ENCODE measurements around the gene THBS3. TPM values are rescaled to one million over a fixed set of nuclear protein-coding genes. Genes with fewer than 3 reads are reported as not detected.
"Not testable (repeated sequence)": the region's sequence is repeated elsewhere in the genome, so short reads cannot be mapped to it uniquely, and the experiment has no call there.

The THBS3 gene
- 15.9 and 16.2 TPM in 2 replicates for total RNA-seq

DNA sequence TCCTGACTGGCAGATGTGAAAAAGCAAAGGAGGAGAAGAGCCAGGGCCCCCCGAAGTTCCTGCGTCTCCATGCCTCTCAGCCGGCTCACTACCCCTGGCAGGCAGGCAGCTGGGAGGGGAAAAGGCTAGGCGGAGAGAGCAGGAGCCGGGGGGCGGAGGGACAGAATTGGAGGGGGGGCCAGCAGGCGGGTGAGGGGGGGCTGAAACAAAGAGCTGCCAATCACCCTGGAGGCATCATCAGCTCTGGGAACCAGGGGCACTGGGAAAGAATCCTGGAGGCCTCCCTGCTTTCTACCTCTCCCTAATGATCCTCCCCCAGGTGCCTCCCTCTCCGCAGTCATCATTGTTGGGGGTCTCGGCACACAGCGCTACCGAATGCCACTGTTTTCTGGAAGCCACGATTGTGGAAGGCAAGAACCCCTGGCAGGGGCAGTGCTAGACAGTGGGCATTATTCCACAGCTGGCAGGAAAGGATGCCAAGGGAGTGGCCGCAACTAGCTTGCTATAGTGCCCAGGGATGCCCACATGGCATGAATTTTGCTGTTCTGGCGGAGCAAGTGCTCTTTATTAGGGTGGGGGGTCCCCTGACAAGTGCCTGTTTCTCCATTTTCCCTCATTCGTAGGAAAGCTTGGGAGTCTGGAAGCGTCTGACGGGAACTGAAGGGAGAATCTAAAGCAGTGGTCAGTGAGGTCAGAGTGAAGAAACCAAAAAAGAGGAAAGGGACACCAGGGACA lies at the start of gene THBS3:
THBS3 (minus strand) TSS at position 92 of the 735 bp plus-strand sequence; CDS start at position 71, 21 bp downstream.
- DNase-seq = peak; percentile 47

DNA sequence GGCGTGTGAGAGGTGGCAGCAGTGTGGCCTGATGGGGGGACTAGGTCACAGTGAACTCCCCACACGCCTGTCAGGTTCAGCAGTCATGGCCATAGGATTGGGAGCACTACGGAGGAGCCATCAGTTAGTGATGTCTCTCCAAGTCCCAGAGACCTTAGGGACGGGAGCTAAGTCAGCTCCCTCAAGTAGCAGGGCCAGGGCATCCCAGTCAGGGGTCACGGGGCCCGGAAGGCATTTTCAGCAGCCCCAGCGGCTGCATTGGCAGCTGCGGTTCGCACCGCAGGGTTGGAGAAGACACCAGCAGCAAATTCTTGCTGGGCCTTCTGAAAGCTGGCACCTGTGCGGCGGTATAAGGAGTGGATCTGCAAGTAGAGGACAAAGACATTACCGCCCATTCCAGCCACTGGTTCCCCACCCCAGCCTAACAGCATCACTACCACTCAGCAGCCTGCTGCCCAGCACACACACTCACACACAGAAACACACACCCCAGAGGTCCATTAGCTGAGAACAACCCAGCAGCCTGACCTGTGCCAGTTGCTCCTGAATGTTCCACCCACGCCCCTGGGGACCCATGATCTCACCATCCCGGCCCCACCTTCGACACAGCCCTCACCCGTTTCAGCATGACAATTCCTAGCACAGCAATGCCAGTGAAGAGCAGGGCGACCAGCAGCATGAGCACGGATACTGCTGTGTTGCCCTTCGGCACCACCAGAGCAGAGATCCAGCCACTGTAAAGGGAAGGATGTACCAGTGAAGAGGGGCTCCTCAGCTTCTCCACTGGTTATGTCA lies 48.6 kb upstream of the THBS3 start:
- DNase-seq = no peak

DNA sequence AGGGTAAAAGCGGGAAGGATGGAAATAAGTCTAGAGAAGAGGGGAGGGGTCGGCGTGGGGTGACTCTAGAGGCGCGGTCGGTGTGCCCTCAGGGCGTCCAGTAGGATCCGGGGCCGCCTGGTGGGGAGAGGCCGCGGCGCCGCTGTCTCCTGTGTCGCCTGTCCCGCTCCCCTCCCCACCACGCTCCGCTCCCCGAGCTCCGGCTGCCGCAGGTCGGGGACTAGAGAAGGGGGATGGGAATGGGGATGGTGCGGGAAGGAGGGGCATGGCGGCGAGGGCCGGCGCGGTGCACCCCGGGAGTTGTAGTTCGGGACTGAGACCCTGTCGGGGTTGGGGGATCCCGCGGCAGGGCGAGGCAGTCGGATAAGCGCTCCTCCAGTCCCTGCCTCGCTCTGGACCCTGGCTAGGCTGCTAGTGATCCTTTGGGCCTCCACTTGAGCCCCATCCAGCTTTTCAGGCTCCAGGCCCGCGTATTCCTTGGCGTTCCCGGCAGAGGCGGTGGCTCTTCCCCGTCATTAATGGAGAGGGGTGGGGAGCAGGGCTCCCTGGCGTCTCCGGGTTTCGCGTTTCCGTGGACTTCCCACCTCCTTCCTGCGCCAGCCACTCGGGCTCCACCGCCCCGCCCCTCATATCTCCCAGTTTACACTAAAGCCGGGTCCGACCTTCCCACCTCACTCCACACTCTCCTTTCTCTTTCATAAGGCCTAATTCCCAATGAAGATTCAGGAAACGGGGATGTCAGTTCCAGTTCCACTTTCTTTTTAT lies 47.7 kb upstream of the THBS3 start, which contains the start of gene ENTREP3:
ENTREP3 (minus strand) TSS at position 241 of the 765 bp plus-strand sequence. CDS start 606 bp downstream, outside the sequence.
- peak; percentile 89 for DNase-seq

DNA sequence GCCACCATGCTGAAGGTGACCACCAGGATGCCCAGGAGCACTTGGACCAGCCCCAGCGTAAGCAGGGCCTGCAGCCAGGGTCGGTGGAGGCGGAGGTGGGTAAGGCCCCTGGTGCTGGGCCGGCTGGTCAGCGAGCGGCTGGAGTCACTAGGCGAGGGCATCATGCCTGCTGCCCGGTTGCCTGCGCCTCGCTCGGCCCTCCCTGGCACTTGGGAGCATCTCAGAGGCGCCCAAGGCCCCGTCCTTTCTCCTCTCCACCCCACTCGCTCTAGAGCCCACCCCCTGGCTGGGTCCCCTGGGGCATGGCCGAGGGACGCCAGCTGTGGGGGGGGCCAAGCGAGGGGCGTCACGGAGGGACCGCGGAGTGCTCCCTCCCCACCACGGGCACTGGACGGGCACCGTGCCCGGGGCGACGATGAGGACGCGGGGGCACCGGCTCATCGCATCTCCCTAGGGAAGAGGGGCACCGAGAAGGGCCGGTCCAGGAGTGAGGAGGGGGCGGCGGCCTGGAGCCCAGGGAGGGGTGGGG lies 47.1 kb upstream of the THBS3 start:
- DNase-seq = peak; percentile 35

DNA sequence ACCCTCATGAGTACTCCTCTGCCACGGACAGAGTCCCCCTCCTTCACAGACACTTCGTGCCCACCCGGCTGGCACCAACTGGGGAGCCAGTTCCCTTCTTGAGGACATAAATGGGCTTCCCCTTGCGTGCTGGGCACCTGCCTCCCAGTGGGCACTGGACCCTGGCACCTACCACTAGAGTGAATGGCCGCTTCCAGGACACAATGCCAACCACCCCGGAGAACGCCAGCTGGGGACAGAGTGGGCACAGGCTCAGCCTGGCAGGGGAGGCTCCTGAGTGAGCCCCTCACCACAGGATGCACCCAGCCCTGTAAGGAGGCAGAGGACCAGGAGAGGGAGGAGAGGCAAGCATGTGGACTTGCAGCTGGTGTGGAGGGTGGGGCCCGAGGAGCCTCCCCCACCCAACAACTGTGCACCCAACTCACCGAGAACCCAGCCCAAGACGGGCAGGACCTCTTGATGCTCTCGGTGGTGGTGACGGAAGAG lies 46.6 kb upstream of the THBS3 start:
- no peak for DNase-seq

DNA sequence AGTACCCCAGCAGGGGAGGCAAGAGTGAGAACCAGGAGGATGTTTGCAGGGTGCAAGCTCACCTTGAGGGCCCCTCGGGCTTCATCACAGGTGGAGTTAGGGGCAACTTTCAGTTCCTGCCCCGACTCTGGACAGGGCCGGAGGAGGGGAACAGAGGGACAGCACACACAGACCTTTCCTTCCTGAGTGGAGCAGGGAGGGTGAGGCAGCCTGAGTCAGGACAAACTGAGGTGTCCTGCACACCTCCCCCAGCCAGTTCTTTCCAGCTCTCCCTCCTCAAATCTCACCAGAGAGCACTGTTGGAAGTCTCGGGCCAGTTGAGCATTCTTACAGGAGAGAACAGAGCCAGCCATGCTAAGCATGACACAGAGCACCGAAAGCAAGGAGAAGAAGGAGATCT lies 46.1 kb upstream of the THBS3 start:
- no peak for DNase-seq

DNA sequence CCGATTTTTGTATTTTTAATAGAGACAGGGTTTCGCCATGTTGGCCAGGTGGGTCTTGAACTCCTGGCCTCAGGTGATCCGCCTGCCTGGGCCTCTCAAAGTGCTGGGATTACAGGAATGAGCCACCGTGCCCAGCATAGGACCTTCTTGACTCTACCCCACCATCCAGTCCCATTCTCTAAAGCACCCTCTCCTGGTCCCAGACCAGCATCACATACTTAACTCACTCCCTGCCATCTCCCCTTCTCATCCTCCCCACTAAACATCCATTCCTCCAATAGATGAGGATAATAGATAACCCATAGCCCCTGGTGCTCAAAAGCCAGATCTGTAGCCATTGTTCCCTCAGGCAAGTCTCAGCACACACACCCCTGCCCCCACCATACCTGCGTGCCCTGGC lies 45.5 kb upstream of the THBS3 start:
- peak; percentile 25 for DNase-seq

DNA sequence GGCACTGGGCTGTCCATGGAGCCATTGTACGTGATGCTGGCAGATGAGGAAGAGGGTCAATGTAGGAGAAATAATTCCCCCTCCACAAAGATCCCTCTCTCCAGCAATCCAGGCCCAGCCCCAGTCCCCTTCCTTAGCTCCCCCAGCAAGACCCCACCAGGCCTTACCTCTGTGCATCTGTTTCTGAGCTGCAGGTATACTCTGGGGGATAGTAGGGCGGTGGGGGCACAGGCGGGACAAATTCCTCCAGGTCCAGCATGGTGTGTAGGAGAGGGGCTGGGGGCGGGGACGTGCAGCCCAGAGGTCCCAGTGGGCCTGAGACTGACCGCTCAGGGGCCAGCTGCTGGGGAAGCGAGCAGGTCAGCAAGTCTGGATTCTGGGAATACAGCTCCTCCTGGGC lies 43.9 kb upstream of the THBS3 start:
- DNase-seq = no peak

DNA sequence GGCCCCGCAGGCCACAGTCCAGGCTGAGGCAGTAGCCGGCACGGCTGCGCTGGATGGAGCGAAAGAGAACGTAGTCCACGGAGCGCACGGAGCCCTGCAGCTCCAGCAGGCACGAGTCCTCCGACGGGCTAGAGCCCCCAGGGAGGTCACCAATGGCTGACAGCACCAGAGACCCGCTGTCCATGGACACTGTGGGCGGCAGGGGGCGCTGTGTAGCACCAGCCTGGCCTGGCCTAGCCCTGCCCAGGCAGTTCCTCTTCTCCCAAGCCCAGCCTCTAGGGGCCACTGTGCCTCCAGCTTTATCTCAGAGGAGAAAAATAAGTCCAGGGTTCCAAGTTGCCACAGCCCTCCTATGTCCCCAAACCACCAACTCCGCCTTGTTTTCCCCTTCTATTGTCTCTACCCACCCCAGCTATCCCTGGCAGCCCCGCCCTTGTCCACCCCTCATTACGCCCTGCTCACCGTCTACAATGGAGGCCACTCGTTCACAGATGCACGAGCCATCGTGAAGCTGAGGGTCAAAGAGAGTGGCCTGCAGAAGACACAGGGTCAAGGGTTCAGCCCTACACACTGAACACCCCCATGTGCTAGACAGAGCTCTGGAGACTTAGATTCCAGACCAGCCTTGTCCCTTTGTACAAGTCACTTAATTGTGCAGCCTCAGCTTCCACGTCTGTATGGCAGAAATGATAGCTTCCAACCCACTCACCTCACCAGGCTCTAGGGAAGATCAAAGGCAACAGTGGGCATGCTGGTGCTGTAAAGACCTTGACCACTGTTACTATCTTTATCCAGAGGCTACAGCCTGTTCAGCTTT lies 43.1 kb upstream of the THBS3 start:
- DNase-seq = peak; percentile 96

DNA sequence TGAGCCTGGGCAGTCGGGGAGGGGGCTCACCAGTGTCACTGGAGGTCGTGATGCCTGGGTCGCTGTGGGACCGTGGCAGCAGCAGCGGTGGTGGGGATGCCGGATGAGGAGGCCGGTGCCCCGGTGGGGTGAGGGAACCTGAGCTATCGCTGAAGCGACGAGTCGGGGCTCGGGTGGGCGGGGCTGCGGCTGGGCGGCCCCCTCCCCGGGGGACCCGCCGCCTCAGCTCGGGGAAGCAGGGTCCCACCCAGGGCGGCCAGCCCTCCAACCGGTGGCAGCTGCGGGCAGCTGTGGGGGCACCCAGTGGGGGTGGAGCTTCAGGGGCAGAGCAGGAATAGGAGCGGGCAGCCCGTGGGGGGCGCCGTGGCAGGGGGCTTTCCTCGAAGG lies 42.5 kb upstream of the THBS3 start:
- DNase-seq = no peak

DNA sequence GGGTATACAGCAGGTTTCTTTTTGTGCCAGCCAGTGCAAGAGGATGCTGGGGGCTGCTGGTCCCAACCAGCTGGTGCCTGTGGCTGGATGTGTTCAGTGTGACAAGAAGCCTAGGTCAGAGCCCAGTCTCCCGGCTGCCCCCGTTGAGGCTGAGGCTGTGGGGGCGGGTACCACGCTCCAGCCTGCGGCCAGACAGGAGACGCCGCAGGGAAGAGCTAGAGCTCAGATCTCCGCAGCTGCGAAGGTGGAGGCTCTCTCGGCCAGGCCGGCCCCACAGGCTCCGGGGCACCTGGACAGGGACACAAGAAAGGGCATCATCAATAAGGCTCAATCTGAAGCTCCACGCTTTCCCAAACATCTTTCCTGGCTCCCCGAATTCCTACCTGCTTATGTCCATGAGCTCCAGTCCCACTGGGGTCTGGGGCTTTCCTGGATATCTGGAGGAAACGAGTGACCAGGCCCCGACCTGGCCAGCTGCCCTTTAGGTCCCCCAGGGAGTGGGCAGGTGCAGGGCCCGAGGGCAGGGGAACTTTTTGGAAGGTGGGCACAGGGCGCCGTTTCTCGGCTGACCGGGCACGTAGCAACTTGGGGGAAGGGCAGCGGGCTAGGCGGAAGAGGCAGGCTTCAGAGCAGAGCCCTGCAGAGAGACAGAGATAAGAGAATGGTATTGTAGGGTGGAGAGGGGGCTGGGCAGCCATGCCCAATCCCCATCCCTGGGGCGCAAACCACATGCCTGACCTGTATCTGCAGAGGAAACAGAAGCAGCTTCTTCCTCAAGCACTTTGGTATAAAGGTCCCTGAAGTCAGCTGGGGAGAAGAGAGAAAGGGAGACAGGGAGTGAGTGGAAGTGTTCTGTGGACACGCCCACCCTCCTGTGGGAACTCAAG lies 40.2 kb upstream of the THBS3 start:
- no peak for DNase-seq

DNA sequence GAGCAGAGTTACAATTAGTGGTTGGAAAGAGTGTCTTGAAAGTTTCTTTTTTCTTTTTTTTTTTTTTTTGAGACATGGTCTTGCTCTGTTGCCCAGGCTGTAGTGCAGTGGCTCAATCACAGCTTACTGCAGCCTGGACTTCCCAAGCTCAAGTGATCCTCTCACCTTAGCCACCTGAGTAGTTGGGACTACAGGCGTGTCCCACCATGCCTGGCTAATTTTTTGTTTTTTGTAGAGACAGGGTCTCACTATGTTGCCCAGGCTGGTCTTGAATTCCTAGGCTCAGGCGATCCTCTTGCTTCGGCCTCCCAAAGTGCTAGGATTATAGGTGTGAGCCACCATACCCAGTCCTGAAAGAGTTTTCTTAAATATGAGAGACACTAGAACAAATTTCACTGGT lies 39.1 kb upstream of the THBS3 start:
- DNase-seq = not testable (repeated sequence)

DNA sequence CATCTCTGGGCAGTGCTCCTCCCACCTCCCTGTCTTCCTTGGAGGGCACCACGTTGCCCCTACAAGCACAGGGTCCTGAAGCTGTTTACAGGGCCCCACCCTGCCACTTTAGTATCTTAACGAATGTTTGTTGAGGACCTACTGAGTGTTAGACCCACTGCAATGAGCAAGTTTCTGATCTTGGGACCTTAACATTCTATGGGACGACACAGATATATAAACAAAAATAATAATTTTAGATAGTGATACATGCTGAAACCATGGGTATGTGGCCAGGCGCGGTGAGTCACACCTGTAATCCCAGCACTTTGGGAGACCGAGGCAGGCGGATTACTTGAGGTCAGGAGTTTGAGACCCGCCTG lies 37.4 kb upstream of the THBS3 start:
- DNase-seq = no peak

DNA sequence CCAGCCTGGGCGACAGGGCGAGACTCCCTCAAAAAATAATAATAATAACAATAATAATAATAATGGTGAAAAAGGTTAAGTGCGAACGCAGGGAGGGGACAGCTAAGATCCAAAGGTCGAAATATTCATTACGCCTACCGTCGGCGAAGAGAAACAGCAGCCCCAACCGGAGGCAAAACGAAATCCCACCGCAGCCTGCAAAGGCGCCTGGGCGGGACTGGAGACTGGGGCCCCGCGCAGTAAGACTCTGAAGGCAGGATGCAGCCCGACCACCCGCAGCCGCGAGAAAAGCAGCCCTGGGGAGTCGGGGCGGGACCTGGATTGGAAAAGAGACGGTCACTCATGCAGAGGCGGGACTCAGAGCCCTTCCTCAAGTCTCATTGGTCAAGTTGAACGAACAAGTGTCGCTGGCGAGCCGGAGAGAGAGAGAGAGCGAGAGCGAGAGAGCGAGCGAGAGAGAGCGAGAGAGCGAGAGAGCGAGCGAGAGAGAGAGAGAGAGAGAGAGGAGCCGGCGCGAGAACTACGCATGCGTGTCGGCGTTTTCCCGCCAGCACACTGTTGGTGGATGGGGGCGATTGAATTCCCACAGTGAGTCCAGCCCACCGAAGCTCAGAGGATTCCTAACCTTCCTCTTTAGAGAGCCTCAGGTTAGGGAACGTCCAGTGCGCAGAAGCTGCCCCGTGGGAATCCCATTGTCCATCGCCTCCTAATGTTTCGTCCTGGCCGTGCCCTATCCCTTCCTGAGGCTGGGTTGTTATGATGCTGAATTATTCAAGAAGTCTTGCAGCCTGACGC lies 36.9 kb upstream of the THBS3 start:
- DNase-seq = peak; percentile 99

DNA sequence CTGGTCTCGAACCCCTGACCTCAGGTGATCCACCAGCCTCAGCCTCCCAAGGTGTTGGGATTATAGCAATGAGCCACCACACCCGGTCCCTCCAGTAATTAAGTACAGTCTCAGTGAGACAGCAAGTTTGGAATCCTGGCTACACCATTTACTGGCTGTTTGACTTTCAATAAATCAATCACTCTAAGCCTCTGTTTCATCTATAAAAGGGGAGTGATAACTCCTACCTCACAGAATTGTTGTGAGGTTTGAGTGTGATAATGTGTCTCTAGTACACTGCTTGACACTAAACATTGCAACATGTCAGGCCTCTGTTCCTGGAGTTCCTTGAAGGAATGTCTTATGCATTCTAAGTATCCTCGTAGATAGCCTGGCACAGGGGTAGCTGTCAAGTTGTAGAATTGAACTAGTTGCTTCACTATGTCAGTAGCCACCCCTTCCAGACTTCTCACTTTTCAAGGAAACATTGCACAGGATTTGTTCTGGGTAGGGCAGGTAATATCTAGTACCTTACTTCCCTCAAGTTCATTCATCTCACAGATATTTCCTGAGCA lies 35.2 kb upstream of the THBS3 start:
- DNase-seq = no peak

DNA sequence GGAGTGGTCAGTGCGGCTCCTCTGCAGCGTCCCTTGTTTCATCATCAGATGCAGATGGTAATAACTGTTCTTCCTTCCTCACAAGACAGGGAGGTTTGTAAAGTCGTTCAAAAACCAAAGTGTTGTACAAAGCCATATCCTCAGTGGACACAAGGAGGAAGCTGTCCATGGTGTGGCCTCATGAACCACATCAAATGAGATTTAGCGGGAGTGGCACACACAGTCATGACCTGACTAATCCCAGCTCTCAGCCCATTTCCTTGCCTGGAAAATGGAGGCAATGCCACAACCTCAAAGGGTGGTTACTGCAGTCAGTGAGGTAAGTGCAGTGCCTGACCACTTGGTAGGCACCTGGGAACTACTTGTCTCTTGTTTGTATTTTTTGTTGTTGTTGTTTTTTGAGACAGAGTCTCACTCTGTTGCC lies 34.2 kb upstream of the THBS3 start:
- DNase-seq = no peak

DNA sequence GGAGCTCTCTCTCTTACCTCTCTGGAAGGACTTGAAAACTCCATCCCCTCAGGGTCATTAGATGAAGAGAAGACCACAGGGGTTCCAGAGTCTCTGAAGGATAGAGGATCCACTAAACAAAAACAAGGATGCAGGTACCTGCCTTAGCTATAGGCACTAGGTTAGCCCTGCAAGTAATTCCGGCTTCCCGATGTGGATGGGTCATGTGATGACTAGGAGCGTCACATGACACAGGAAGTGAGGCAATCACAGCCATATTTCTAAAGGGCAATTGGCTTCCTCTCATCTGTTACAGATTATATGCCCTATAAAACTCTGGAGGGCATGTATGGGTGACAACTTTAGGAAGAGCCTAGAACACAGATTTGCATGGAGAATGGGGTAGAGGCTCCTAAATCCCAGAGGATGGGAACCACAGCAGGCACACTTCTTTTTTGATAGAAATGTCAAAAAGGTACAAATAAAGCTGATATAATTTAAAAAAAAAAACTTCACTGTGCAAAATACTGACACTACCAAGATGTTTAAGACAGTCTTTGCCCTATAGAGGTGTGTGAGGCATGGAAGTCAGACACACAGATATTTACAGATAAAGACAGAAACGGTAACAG lies 33.5 kb upstream of the THBS3 start:
- peak; percentile 86 for DNase-seq

DNA sequence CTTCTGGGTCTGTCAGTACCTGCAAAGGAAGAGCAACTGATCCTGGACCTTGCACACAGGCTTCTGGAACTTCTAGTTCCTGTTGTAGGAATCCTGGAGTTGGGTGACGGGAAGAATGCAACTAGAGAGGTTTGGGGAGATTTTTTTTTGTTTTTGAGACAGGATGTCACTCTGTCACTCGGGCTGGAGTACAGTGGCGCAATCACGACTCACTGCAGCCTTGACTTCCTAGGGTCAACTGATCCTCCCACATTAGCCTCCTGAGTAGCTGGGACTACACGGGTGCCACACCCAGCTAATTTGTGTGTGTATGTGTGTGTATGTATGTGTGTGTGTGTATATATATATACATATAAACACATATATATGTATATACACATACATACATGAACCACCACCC lies 28.8 kb upstream of the THBS3 start:
- no peak for DNase-seq

DNA sequence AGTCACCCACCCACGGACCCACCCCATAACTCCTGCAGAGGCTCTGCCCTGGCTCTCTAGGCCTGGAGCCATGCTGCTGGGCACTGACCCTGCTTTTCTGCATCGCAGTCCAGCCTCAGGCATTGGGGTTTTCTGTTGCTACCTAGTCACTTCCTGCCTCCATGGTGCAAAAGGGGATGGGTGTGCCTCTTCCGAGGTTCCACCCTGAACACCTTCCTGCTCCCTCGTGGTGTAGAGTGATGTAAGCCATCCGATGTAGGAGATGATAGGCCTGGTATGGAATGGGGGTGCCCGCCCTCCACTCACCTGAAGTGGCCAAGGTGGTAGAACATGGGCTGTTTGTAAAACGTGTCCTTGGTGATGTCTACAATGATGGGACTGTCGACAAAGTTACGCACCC lies 27.7 kb upstream of the THBS3 start:
- not testable (repeated sequence) for DNase-seq
